ENCODE measurements around the gene GPR84.

GPR84 gene

DNA sequence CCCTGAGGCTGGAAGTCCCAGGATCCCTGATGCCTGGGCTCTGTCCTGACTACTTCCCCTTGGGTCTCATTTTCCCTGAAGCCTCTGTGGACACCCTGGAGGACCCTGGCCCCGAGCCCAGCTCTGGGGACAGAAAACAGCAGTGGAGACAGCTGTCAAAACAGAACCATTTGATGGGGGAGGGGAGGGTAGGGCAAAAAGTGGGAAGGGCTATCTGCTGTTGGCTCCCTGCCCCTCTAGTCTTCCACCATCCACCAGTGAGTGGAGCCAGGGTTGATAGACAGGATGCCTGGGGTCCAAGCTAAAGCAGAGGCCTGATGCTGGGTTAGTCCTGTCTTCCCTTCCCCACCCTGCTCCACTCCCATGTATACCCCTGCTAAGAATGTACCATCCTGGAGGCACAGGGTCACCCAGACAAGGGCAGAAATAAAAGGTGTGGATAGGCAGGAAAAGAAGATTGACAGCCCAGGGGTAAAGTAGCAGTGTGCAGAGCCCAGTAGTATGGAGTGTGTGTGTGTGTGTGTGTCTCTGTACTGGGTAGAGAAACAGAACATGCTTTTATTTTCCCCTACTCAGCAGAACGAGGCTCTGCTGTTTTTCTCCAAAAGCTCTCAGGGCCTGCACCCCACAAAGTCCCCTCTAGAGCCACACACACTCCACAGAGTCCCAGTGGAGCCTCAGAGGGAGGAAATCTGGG lies 10.4 kb upstream of the GPR84 start:
- no peak overlapping the region for H3K4me3 ChIP-seq
- TF ChIP-seq, protein P1, sequence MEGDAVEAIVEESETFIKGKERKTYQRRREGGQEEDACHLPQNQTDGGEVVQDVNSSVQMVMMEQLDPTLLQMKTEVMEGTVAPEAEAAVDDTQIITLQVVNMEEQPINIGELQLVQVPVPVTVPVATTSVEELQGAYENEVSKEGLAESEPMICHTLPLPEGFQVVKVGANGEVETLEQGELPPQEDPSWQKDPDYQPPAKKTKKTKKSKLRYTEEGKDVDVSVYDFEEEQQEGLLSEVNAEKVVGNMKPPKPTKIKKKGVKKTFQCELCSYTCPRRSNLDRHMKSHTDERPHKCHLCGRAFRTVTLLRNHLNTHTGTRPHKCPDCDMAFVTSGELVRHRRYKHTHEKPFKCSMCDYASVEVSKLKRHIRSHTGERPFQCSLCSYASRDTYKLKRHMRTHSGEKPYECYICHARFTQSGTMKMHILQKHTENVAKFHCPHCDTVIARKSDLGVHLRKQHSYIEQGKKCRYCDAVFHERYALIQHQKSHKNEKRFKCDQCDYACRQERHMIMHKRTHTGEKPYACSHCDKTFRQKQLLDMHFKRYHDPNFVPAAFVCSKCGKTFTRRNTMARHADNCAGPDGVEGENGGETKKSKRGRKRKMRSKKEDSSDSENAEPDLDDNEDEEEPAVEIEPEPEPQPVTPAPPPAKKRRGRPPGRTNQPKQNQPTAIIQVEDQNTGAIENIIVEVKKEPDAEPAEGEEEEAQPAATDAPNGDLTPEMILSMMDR (IDR thresholded peaks at IDR 0.05), result no peak
- peak overlapping the region; percentile 10 to 87 for H3K27ac ChIP-seq
- no peak for DNase-seq (ENCODE audit: low spot score)

GRCh38 chr12:54373649-54374561 lies 9.6 kb upstream of the GPR84 start:
- TF ChIP-seq, protein P1 (IDR thresholded peaks at IDR 0.05), result no peak
- no peak overlapping the region for H3K4me3 ChIP-seq
- peak overlapping the region in 1 of 2 donors; percentile 87 for H3K27ac ChIP-seq
- DNase-seq (ENCODE audit: low spot score), result no peak

- H3K27ac ChIP-seq, result peak overlapping the region in 1 of 2 donors; percentile 86
- no peak overlapping the region for H3K4me3 ChIP-seq
- no peak for DNase-seq (ENCODE audit: low spot score)
- TF ChIP-seq, protein P1 (IDR thresholded peaks at IDR 0.05), result no peak
These were observed 8.0 kb upstream of the GPR84 start for GRCh38 chr12:54372113-54372806.

DNA sequence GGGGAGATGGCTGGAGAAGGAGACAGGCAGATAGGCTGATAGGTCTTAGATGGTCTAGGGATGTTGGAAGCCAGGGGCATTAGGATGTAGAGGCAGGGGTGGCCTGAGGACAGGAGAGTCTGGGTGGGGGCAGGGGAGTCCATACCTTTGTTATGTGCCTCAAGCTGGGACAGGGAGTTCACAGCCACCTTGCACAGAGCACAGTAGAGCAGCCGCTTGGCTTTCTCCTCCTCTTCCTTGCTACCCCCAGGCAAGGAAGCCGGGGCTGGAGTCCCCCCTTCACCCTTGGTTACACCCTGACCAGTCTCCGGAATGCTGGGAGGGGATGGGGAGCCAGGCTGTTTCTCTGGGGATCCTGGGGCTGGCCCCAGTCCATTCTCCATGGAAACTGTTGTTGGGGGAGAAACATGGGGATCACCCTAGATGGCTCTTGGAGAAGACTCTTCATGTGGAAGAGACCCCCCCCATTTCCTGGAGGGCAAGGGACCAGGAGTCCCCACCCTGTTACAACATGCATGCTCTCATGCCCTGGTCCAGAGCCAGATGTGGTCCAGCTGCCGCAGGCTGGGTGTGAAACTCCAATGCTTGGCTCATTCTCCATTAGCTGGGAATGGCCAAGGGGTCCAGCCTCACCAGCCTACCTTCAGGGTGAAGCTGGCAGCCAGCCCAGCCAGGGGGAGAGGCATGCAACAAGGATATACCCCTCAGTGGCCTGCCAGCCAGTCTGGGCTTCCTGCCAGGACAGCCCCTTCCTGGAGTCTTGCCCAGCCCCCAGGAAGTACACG lies 7.2 kb upstream of the GPR84 start:
- no peak for DNase-seq (ENCODE audit: low spot score)
- TF ChIP-seq, protein P1 (IDR thresholded peaks at IDR 0.05), result no peak
- Histone ChIP-seq H3K27ac (peak overlapping the region; percentile 22 to 86), H3K4me3 (no peak overlapping the region)

GRCh38 chr12:54370171-54370730 lies 6.0 kb upstream of the GPR84 start:
- TF ChIP-seq, protein P1 (IDR thresholded peaks at IDR 0.05), result peak; percentile 98
- peak; percentile 93 for DNase-seq (ENCODE audit: low spot score)
- peak overlapping the region; percentile 49 to 86 for H3K27ac ChIP-seq
- H3K4me3 ChIP-seq, result peak overlapping the region; percentile 72

DNA sequence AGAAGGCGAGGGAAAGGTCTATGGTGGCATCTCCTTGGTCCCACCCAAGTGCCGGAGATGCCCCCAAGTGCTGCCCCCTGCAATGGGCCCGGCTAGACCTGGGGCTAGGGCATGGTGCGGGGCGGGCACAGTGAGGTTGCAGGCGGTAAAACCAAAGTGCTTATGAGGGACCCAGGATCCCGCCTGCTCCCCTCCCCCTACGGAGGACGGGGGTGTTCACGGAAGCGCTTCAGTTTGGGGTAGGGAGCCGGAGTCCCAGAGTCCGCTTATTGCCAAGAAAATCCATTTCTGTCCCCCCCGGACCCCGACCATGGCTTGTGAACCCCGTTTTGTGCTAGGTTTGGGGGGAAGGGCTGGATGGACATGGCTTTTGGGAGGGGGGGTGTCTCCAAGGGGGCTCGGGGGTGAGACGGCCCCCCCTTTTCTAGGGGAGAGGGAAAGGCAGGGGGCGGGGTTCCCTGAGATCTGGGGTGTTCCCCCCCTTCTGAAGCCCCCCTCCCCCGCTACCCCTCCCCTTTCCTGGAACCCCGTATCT lies 5.4 kb upstream of the GPR84 start:
- DNase-seq (ENCODE audit: low spot score), result no peak
- peak overlapping the region; percentile 72 for H3K4me3 ChIP-seq
- H3K27ac ChIP-seq, result peak overlapping the region; percentile 49 to 86
- TF ChIP-seq, protein P1 (IDR thresholded peaks at IDR 0.05), result no peak
